ENCODE results near the gene LGALS1. TPM values are rescaled to one million over a fixed set of nuclear protein-coding genes. Genes with fewer than 3 reads are reported as not detected.

The LGALS1 gene
- 10 to 100 TPM; 23.5 to 39.5 (median 24.9) TPM for total RNA-seq

GRCh38 chr22:37674951-37675929 is at the start of gene LGALS1:
Gene LGALS1 (plus strand): TSS chr22:37675636. CDS start chr22:37675703, 67 bp downstream.
- DNase-seq (peak; percentile 30), ATAC-seq (peak; percentile 23 to 35)
- Mint-ChIP-seq H3K27me3 (ENCODE audit: low read depth) (no peaks in the 10 kb centered on the region), H3K9me3 (no peaks in the 10 kb centered on the region), H3K36me3 (ENCODE audit: insufficient read depth) (no peaks in the 10 kb centered on the region), H3K4me1 (ENCODE audit: low read depth) (peaks cover 60% of the 10 kb centered on the region), H3K4me3 (peak within 1 kb of the TSS; percentile 86)

- no peaks in the 10 kb centered on the region for H3K27me3 Mint-ChIP-seq (ENCODE audit: low read depth)
- peaks cover 7% of the 10 kb centered on the region for H3K36me3 Mint-ChIP-seq (ENCODE audit: insufficient read depth)
- ATAC-seq = no peak
- no peak overlapping the region for H3K4me3 Mint-ChIP-seq
- no peaks in the 10 kb centered on the region for H3K9me3 Mint-ChIP-seq
- peaks cover 53% of the 10 kb centered on the region for H3K4me1 Mint-ChIP-seq (ENCODE audit: low read depth)
- DNase-seq = no peak
These were observed 49.7 kb upstream of the LGALS1 start for GRCh38 chr22:37625737-37626136.

GRCh38 chr22:37626144-37626543 is 49.3 kb upstream of the LGALS1 start:
- H3K4me1 Mint-ChIP-seq (ENCODE audit: low read depth) = peaks cover 53% of the 10 kb centered on the region
- H3K27me3 Mint-ChIP-seq (ENCODE audit: low read depth) = no peaks in the 10 kb centered on the region
- no peak overlapping the region for H3K4me3 Mint-ChIP-seq
- ATAC-seq (no peak), DNase-seq (no peak)
- no peaks in the 10 kb centered on the region for H3K9me3 Mint-ChIP-seq
- peaks cover 7% of the 10 kb centered on the region for H3K36me3 Mint-ChIP-seq (ENCODE audit: insufficient read depth)

GRCh38 chr22:37626556-37627075 is 48.8 kb upstream of the LGALS1 start:
- peak overlapping the region; percentile 56 for H3K4me3 Mint-ChIP-seq
- no peaks in the 10 kb centered on the region for H3K9me3 Mint-ChIP-seq
- ATAC-seq = no peak
- no peaks in the 10 kb centered on the region for H3K27me3 Mint-ChIP-seq (ENCODE audit: low read depth)
- H3K4me1 Mint-ChIP-seq (ENCODE audit: low read depth) = peaks cover 53% of the 10 kb centered on the region
- no peak for DNase-seq
- peaks cover 7% of the 10 kb centered on the region for H3K36me3 Mint-ChIP-seq (ENCODE audit: insufficient read depth)

- H3K4me3 Mint-ChIP-seq = peak overlapping the region; percentile 56
- DNase-seq (no peak), ATAC-seq (peak; percentile 6 to 27)
- H3K4me1 Mint-ChIP-seq (ENCODE audit: low read depth) = peaks cover 58% of the 10 kb centered on the region
- H3K36me3 Mint-ChIP-seq (ENCODE audit: insufficient read depth) = peaks cover 7% of the 10 kb centered on the region
- H3K9me3 Mint-ChIP-seq = no peaks in the 10 kb centered on the region
- no peaks in the 10 kb centered on the region for H3K27me3 Mint-ChIP-seq (ENCODE audit: low read depth)
These were observed 48.3 kb upstream of the LGALS1 start for GRCh38 chr22:37627121-37627520.

GRCh38 chr22:37627545-37627944 is 47.9 kb upstream of the LGALS1 start:
- ATAC-seq (peak; percentile 64 to 71), DNase-seq (peak; percentile 31)
- Mint-ChIP-seq H3K4me3 (peak overlapping the region; percentile 56), H3K4me1 (ENCODE audit: low read depth) (peaks cover 59% of the 10 kb centered on the region), H3K27me3 (ENCODE audit: low read depth) (no peaks in the 10 kb centered on the region), H3K36me3 (ENCODE audit: insufficient read depth) (peaks cover 7% of the 10 kb centered on the region), H3K9me3 (no peaks in the 10 kb centered on the region)

GRCh38 chr22:37628830-37629229 is 46.6 kb upstream of the LGALS1 start:
- Mint-ChIP-seq H3K27me3 (ENCODE audit: low read depth) (no peaks in the 10 kb centered on the region), H3K9me3 (no peaks in the 10 kb centered on the region), H3K4me3 (no peak overlapping the region), H3K4me1 (ENCODE audit: low read depth) (peaks cover 61% of the 10 kb centered on the region), H3K36me3 (ENCODE audit: insufficient read depth) (peaks cover 4% of the 10 kb centered on the region)
- DNase-seq (no peak), ATAC-seq (no peak)

GRCh38 chr22:37629928-37630327 is 45.5 kb upstream of the LGALS1 start:
- Mint-ChIP-seq H3K36me3 (ENCODE audit: insufficient read depth) (peaks cover 3% of the 10 kb centered on the region), H3K9me3 (no peaks in the 10 kb centered on the region), H3K4me3 (no peak overlapping the region), H3K4me1 (ENCODE audit: low read depth) (peaks cover 65% of the 10 kb centered on the region), H3K27me3 (ENCODE audit: low read depth) (no peaks in the 10 kb centered on the region)
- DNase-seq (no peak), ATAC-seq (no peak)

GRCh38 chr22:37630839-37631435 is 44.5 kb upstream of the LGALS1 start:
- H3K27me3 Mint-ChIP-seq (ENCODE audit: low read depth) = no peaks in the 10 kb centered on the region
- DNase-seq (no peak), ATAC-seq (no peak)
- H3K4me3 Mint-ChIP-seq = no peak overlapping the region
- H3K9me3 Mint-ChIP-seq = no peaks in the 10 kb centered on the region
- H3K4me1 Mint-ChIP-seq (ENCODE audit: low read depth) = peaks cover 65% of the 10 kb centered on the region
- H3K36me3 Mint-ChIP-seq (ENCODE audit: insufficient read depth) = no peaks in the 10 kb centered on the region

- H3K4me3 Mint-ChIP-seq = peak overlapping the region; percentile 46
- H3K36me3 Mint-ChIP-seq (ENCODE audit: insufficient read depth) = no peaks in the 10 kb centered on the region
- H3K9me3 Mint-ChIP-seq = no peaks in the 10 kb centered on the region
- ATAC-seq = no peak
- H3K27me3 Mint-ChIP-seq (ENCODE audit: low read depth) = no peaks in the 10 kb centered on the region
- peaks cover 64% of the 10 kb centered on the region for H3K4me1 Mint-ChIP-seq (ENCODE audit: low read depth)
- DNase-seq = no peak
These were observed 43.8 kb upstream of the LGALS1 start for GRCh38 chr22:37631448-37632173.

GRCh38 chr22:37632174-37633088 is 43.0 kb upstream of the LGALS1 start:
- H3K9me3 Mint-ChIP-seq = no peaks in the 10 kb centered on the region
- H3K4me3 Mint-ChIP-seq = peak overlapping the region; percentile 65
- no peaks in the 10 kb centered on the region for H3K36me3 Mint-ChIP-seq (ENCODE audit: insufficient read depth)
- DNase-seq = no peak
- no peak for ATAC-seq
- peaks cover 64% of the 10 kb centered on the region for H3K4me1 Mint-ChIP-seq (ENCODE audit: low read depth)
- H3K27me3 Mint-ChIP-seq (ENCODE audit: low read depth) = no peaks in the 10 kb centered on the region

GRCh38 chr22:37633089-37633624 is 42.3 kb upstream of the LGALS1 start:
- DNase-seq = no peak
- Mint-ChIP-seq H3K9me3 (no peaks in the 10 kb centered on the region), H3K27me3 (ENCODE audit: low read depth) (no peaks in the 10 kb centered on the region), H3K36me3 (ENCODE audit: insufficient read depth) (no peaks in the 10 kb centered on the region), H3K4me1 (ENCODE audit: low read depth) (peaks cover 64% of the 10 kb centered on the region), H3K4me3 (peak overlapping the region; percentile 65)
- peak; percentile 49 to 58 for ATAC-seq

All from activated T-cell treated with anti-CD3 and anti-CD28 coated beads, Interleukin-2, amount 50 U/mL, for 4 hours (primary cell).